ENCODE measurements around the gene EIF3I. TPM values are rescaled to one million over a fixed set of nuclear protein-coding genes. Genes with fewer than 3 reads are reported as not detected.

Gene EIF3I
- total and polyA plus RNA-seq, 8 donors = 21.1 to 444 (median 152) TPM

DNA sequence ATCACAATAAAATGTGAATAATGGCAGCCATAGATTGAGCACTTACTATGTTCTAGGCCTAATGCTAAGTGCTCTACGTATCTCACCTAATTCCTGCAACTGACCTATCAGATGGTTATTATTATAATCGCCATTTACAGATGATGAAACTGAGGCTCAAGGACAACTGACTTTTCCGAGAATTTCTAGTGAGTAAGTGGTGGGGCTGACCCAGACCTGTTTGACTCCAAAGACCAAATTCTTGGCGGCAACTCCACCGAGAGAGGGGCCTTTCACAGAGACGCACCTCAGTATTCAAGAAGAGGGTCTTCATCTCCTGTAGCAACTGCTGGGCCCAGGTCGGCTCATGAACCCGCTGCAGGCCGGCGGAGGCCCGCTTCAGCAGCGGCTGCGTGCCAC lies 627 bp upstream of the EIF3I start:
- Histone ChIP-seq H3K4me1 (peaks cover 28 to 46% (median 35%) of the 10 kb centered on the region in 4 donors), H3K4me3 (peak overlapping the region; percentile 88 to 95 (median 92)), H3K9me3 (no peaks in the 10 kb centered on the region), H3K27me3 (no peaks in the 10 kb centered on the region), H3K27ac (peak overlapping the region; percentile 86 to 97 (median 94)), H3K36me3 (peaks cover 26 to 67% (median 59%) of the 10 kb centered on the region in 4 donors)
- DNase-seq = no peak
- intact Hi-C loops (cut with DNase I; ENCODE audit: low total_unique reads) = no loop called here
- TF ChIP-seq POLR2A (IDR thresholded peaks at IDR 0.05) = no peak
- TF ChIP-seq POLR2AphosphoS5 (IDR thresholded peaks at IDR 0.05) = no peak
- TF ChIP-seq EP300 (IDR thresholded peaks at IDR 0.05) = no peak
- TF ChIP-seq, protein P1, sequence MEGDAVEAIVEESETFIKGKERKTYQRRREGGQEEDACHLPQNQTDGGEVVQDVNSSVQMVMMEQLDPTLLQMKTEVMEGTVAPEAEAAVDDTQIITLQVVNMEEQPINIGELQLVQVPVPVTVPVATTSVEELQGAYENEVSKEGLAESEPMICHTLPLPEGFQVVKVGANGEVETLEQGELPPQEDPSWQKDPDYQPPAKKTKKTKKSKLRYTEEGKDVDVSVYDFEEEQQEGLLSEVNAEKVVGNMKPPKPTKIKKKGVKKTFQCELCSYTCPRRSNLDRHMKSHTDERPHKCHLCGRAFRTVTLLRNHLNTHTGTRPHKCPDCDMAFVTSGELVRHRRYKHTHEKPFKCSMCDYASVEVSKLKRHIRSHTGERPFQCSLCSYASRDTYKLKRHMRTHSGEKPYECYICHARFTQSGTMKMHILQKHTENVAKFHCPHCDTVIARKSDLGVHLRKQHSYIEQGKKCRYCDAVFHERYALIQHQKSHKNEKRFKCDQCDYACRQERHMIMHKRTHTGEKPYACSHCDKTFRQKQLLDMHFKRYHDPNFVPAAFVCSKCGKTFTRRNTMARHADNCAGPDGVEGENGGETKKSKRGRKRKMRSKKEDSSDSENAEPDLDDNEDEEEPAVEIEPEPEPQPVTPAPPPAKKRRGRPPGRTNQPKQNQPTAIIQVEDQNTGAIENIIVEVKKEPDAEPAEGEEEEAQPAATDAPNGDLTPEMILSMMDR (IDR thresholded peaks at IDR 0.05) = no peak
- 4 to 11% (median 5%) methylated on average over 8 to 13 of the region's 13 CpGs for WGBS, 5 donors

DNA sequence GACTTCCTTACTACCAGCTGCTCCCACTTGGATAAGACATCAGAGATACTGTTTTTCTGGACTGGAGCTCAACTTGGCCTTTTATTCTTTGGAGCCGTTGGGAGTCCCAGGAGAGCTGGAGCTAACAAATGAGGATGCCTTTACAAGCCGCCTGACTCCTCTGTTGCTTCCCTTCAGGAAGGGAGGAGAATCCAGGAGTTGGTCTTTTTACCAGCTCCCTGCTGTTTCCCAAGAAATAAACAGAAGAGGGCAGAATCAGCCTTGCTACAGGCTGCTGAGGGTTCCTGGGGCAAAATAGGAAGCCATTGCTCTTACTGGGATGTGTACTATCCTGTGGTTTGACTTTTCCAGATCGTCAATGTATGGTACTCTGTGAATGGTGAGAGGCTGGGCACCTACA lies 1.5 kb downstream of the EIF3I start:
- peak overlapping the region in 4 of 5 donors; percentile 90 to 97 (median 94) for H3K27ac ChIP-seq
- no peaks in the 10 kb centered on the region for H3K9me3 ChIP-seq
- intact Hi-C loops (cut with DNase I; ENCODE audit: low total_unique reads) = no loop called here
- WGBS, 5 donors = 65 to 82% (median 74%) methylated on average over 2 to 3 of the region's 3 CpGs
- no peak for DNase-seq
- H3K4me3 ChIP-seq = peak overlapping the region in 2 of 4 donors; percentile 88 to 89
- TF ChIP-seq EP300 (IDR thresholded peaks at IDR 0.05) (no peak), POLR2A (IDR thresholded peaks at IDR 0.05) (no peak), POLR2AphosphoS5 (IDR thresholded peaks at IDR 0.05) (no peak)
- TF ChIP-seq, protein P1 (IDR thresholded peaks at IDR 0.05) = no peak
- H3K4me1 ChIP-seq = peaks cover 28 to 46% (median 35%) of the 10 kb centered on the region in 4 donors
- H3K36me3 ChIP-seq = peaks cover 35 to 69% (median 64%) of the 10 kb centered on the region in 4 donors
- H3K27me3 ChIP-seq = no peaks in the 10 kb centered on the region

DNA sequence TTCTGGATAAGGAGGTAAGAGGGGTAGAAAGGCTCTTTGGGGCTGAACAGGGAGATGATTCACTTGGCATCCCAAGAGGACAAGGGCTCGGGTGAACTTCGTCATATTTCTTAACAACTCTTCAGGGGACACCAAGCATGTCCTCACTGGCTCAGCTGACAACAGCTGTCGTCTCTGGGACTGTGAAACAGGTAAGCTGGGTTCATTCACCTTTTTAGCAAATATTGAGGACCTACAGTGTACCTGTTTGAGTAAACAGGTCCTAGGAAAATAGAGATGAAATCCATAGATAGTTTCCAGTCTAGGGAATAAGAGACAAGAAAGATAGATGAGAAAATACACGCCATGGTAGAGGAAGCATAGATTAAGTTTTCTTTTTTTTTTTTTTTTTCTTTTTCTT lies 2.1 kb downstream of the EIF3I start:
- DNase-seq = no peak
- no peaks in the 10 kb centered on the region for H3K9me3 ChIP-seq
- peaks cover 41 to 71% (median 66%) of the 10 kb centered on the region in 4 donors for H3K36me3 ChIP-seq
- peaks cover 28 to 46% (median 35%) of the 10 kb centered on the region in 4 donors for H3K4me1 ChIP-seq
- TF ChIP-seq POLR2A (IDR thresholded peaks at IDR 0.05) = no peak
- no peak for TF ChIP-seq POLR2AphosphoS5 (IDR thresholded peaks at IDR 0.05)
- TF ChIP-seq, protein P1 (IDR thresholded peaks at IDR 0.05) = no peak
- 71 to 88% (median 86%) methylated on average over 4 of the region's 4 CpGs for WGBS, 5 donors
- H3K27me3 ChIP-seq = no peaks in the 10 kb centered on the region
- intact Hi-C loops (cut with DNase I; ENCODE audit: low total_unique reads) = no loop called here
- H3K4me3 ChIP-seq = no peak overlapping the region
- H3K27ac ChIP-seq = peak overlapping the region in 2 of 5 donors; percentile 94 to 95

DNA sequence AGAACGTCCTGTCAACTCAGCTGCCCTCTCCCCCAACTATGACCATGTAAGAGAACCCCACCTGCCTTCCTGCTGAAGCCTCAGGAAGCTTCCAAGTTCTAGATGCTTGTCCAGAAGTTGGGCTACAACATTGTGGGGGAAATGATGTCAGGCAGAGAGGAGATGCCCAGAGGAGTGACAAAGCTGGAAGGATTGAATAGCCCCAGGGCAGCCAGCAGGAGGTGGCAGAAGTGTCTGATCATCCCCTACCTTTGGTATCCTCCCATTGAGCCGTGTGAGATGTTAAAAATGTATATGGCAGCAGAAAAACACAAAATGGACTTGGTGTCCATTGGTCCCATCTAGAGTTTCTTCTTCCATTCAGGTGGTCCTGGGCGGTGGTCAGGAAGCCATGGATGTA lies 6.6 kb downstream of the EIF3I start:
- H3K4me1 ChIP-seq = peaks cover 3 to 11% (median 8%) of the 10 kb centered on the region in 4 donors
- H3K27ac ChIP-seq = no peak overlapping the region
- no peak for DNase-seq
- no peaks in the 10 kb centered on the region for H3K27me3 ChIP-seq
- H3K9me3 ChIP-seq = no peaks in the 10 kb centered on the region
- TF ChIP-seq EP300 (IDR thresholded peaks at IDR 0.05) (no peak), POLR2A (IDR thresholded peaks at IDR 0.05) (no peak), POLR2AphosphoS5 (IDR thresholded peaks at IDR 0.05) (no peak)
- TF ChIP-seq, protein P1 (IDR thresholded peaks at IDR 0.05) = no peak
- WGBS, 5 donors = 82 to 85% (median 83%) methylated on average over 3 of the region's 3 CpGs
- peaks cover 69 to 100% (median 99%) of the 10 kb centered on the region in 4 donors for H3K36me3 ChIP-seq
- intact Hi-C loops (cut with DNase I; ENCODE audit: low total_unique reads) = no loop called here
- no peak overlapping the region for H3K4me3 ChIP-seq
